Activated naive CD4-positive, alpha-beta T cell treated with anti-CD3 and anti-CD28 coated beads, Interleukin-2, amount 10 ng/mL, durations not matched to agents 7 days and 5 days (primary cell): ENCODE results near the gene CALU.

Source experiments
- CTCF ChIA-PET: fragments of 350-600 bp; sonication (Branson Sonifier 250); formaldehyde crosslinking; loops from one replicate; lab custom pipeline; 2021; ENCODE audit warnings: antibody characterized with exemption; lab: Charles Lee
- DNase-seq: peaks from one replicate; pipeline ENCODE4 v3.0.0-alpha.2; 2020
- H3K27ac Mint-ChIP-seq: one replicate; pipeline ENCODE4 v1.8.0; 2021; ENCODE audit warnings: mild to moderate bottlenecking, moderate library complexity, mixed read lengths
- H3K27me3 Mint-ChIP-seq: one replicate; pipeline ENCODE4 v1.8.0; 2021; ENCODE audit warnings: mild to moderate bottlenecking, mixed read lengths
- H3K36me3 Mint-ChIP-seq: one replicate; pipeline ENCODE4 v1.8.0; 2021; ENCODE audit warnings: mixed read lengths
- H3K4me1 Mint-ChIP-seq: one replicate; pipeline ENCODE4 v1.8.0; 2021; ENCODE audit warnings: mixed read lengths
- H3K4me3 Mint-ChIP-seq: one replicate; pipeline ENCODE4 v1.8.0; 2021; ENCODE audit warnings: mild to moderate bottlenecking, moderate library complexity, mixed read lengths
- H3K9me3 Mint-ChIP-seq: one replicate; pipeline ENCODE4 v1.8.0; 2021; ENCODE audit warnings: mixed read lengths

The CALU gene

DNA sequence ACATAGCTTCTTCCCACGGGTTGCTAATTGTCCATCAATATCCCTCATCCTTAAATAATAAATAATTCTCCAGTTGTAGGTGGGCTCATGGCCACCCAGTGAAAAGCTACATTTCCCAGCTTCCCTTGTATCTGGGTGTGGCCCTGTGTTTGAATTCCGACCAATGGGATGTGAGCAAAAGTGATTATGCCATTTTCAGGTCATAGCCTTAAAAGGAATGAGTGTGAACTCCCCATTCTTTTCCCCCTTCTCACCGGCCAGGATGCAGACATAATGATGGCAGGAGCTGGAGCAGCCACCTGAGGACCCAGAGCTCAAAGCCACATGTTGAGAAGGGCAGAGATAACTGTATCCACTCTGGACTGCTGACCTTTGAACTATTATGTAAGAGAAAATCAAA is 30.3 kb upstream of the CALU start:
- no peak overlapping the region for H3K4me3 Mint-ChIP-seq
- no peaks in the 10 kb centered on the region for H3K4me1 Mint-ChIP-seq
- H3K27ac Mint-ChIP-seq = no peak overlapping the region
- no peaks in the 10 kb centered on the region for H3K36me3 Mint-ChIP-seq
- H3K27me3 Mint-ChIP-seq = peaks cover 20% of the 10 kb centered on the region
- no peaks in the 10 kb centered on the region for H3K9me3 Mint-ChIP-seq
- CTCF ChIA-PET = interaction anchor here (1.6 kb wide), 1 partner anchor 24 kb away, joined by 4 read pairs; no protein-coding TSS in a partner anchor
- no peak for DNase-seq

- Mint-ChIP-seq H3K4me3 (no peak overlapping the region), H3K9me3 (no peaks in the 10 kb centered on the region), H3K36me3 (no peaks in the 10 kb centered on the region), H3K27me3 (peaks cover 30% of the 10 kb centered on the region), H3K4me1 (no peaks in the 10 kb centered on the region), H3K27ac (no peak overlapping the region)
- CTCF ChIA-PET = no interaction called here
- DNase-seq = no peak
These were observed 28.7 kb upstream of the CALU start for GRCh38 chr7:128710481-128710880.

DNA sequence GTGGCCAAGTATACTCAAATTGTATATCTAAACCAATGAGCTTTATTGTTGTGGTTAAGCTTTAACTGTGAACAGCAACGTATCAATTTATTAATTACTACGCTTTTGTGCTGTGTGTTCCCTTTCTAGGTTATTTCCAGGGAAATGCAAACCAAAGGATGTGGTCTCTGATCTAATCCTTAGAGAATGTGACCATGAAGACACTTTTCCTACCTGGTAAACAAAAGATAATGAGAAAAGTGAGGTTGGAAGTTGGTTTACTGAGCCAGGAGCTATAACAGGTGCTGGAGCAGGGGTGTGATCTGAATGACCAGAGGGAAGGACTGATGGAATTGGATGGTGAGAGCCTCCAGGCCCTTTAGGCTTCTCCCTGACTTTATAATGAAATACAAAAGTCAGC is 25.4 kb upstream of the CALU start:
- no peak for DNase-seq
- H3K4me3 Mint-ChIP-seq = no peak overlapping the region
- H3K27ac Mint-ChIP-seq = no peak overlapping the region

GRCh38 chr7:128714701-128715495 is 24.3 kb upstream of the CALU start:
- no peaks in the 10 kb centered on the region for H3K36me3 Mint-ChIP-seq
- H3K9me3 Mint-ChIP-seq = no peaks in the 10 kb centered on the region
- no peak overlapping the region for H3K27ac Mint-ChIP-seq
- CTCF ChIA-PET = no interaction called here
- H3K4me3 Mint-ChIP-seq = no peak overlapping the region
- DNase-seq = no peak
- H3K4me1 Mint-ChIP-seq = no peaks in the 10 kb centered on the region
- H3K27me3 Mint-ChIP-seq = peaks cover 39% of the 10 kb centered on the region

More for the DNA sequence above, 25.4 kb upstream of the CALU start:
- CTCF ChIA-PET = no interaction called here
- Mint-ChIP-seq H3K4me1 (no peaks in the 10 kb centered on the region), H3K36me3 (no peaks in the 10 kb centered on the region), H3K9me3 (no peaks in the 10 kb centered on the region), H3K27me3 (peaks cover 41% of the 10 kb centered on the region)

- Mint-ChIP-seq H3K27me3 (peaks cover 39% of the 10 kb centered on the region), H3K9me3 (no peaks in the 10 kb centered on the region), H3K4me1 (no peaks in the 10 kb centered on the region), H3K4me3 (no peak overlapping the region), H3K27ac (no peak overlapping the region), H3K36me3 (no peaks in the 10 kb centered on the region)
- DNase-seq = no peak
- CTCF ChIA-PET = interaction anchor here (1.0 kb wide), 1 partner anchor 294 kb away, joined by 3 read pairs; no protein-coding TSS in a partner anchor
These were observed 20.1 kb upstream of the CALU start for GRCh38 chr7:128718967-128719642.

DNA sequence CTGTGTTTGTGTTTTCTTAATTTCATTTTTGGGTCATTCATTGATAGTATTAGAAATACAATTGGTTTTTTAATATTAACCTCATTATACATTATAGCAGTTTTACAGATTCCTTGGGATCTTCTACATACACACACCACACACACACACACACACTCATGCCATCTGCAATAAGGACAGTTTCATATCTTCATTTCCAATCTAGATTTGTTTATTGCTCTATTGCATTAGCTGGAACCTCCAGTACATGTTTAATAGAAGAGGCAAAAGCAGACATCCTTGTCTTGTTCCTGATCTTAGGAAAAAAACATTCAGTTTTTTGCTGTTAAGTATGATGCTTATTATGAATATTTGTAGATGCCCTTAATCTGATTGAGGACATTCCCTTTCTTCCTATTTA is 17.8 kb upstream of the CALU start:
- Mint-ChIP-seq H3K9me3 (no peaks in the 10 kb centered on the region), H3K4me3 (no peak overlapping the region), H3K27ac (no peak overlapping the region), H3K4me1 (no peaks in the 10 kb centered on the region), H3K36me3 (no peaks in the 10 kb centered on the region), H3K27me3 (peaks cover 25% of the 10 kb centered on the region)
- no peak for DNase-seq
- CTCF ChIA-PET = no interaction called here

DNA sequence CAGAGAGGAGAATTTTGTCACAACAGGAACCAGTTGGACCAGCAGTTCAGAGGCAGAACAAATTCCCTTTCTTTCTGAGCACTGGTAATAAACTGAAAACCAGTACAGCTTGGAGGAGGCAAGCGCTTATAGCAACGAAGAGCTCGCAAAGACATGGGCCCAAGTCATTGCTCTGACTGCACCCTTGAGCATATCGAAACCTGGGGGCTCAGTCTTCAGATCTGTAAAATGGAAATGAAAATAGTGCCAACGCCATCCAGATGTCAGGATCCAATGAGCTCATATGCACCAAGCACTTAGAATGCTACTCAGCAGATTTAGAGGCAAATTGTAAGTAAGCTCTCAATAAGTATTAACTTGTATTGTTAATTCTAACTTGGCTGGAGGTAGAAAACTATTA is 14.4 kb upstream of the CALU start:
- no peak overlapping the region for H3K4me3 Mint-ChIP-seq
- H3K9me3 Mint-ChIP-seq = no peaks in the 10 kb centered on the region
- no peak for DNase-seq
- no peaks in the 10 kb centered on the region for H3K36me3 Mint-ChIP-seq
- H3K4me1 Mint-ChIP-seq = no peaks in the 10 kb centered on the region
- CTCF ChIA-PET = interaction anchor here (1.1 to 1.2 kb wide), 3 partner anchors 13 to 297 kb away, joined by 3 to 4 read pairs (median 3); no protein-coding TSS in a partner anchor
- no peak overlapping the region for H3K27ac Mint-ChIP-seq
- H3K27me3 Mint-ChIP-seq = peaks cover 23% of the 10 kb centered on the region

DNA sequence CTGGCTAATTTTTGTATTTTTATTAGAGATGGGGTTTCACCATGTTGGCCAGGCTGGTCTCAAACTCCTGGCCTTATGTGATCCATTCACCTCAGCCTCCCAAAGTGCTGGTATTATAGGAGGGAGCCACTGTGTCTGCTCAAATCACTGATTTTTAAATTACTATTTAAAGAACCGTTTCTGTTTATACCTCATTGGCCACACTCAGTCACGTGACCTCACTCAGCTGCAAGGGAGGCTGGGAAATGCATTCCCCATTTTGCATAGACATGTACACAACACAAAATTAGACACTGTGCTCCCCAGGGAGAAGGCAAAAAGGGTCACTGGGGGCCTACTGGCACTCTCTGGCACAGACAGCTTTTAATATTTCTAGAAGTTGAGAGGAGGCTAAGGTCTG is 13.6 kb upstream of the CALU start:
- H3K27ac Mint-ChIP-seq = no peak overlapping the region
- CTCF ChIA-PET = interaction anchor here (1.1 kb wide), 2 partner anchors 13 to 298 kb away, joined by 3 to 4 read pairs; no protein-coding TSS in a partner anchor
- H3K9me3 Mint-ChIP-seq = no peaks in the 10 kb centered on the region
- no peaks in the 10 kb centered on the region for H3K4me1 Mint-ChIP-seq
- DNase-seq = no peak
- H3K36me3 Mint-ChIP-seq = no peaks in the 10 kb centered on the region
- peaks cover 19% of the 10 kb centered on the region for H3K27me3 Mint-ChIP-seq
- no peak overlapping the region for H3K4me3 Mint-ChIP-seq

DNA sequence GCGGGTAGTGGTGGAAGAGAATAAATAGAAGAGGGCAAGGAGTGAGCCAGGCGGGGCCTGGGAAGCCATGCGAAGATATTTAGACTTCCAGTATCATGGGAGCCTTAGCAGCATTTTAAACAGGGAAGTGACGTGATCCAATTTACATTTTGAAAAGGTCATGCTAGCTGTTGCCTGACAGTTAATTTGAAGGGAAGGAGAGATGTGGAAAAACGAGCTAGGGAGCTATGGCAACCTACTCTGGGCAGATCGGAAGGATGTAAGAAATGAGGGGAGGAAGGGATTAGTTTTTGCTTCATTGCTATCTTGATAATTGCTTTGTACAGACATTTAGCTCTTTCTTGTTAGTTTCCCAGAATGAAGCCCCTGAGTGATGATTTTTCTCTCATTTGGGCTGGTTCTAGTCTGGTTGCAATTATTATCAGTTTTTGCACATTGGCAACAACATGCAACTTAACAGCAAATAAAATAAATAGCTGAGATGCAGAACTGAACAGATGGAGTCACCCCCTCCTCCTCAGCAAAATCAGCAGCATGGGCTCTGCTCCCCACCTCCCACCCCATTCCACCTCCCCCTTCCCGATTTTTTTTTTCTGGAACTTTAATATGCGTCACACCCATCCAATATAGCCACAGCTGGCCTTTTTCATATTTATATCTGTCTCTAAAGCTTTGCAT is 13.0 kb upstream of the CALU start:
- Mint-ChIP-seq H3K36me3 (no peaks in the 10 kb centered on the region), H3K4me3 (no peak overlapping the region), H3K27me3 (peaks cover 21% of the 10 kb centered on the region), H3K4me1 (no peaks in the 10 kb centered on the region), H3K27ac (no peak overlapping the region), H3K9me3 (no peaks in the 10 kb centered on the region)
- DNase-seq = no peak
- CTCF ChIA-PET = interaction anchor here (0.6 to 0.7 kb wide), 2 partner anchors 15 to 546 kb away, joined by 3 read pairs; no protein-coding TSS in a partner anchor

- no peaks in the 10 kb centered on the region for H3K4me1 Mint-ChIP-seq
- H3K27me3 Mint-ChIP-seq = peaks cover 23% of the 10 kb centered on the region
- no peak overlapping the region for H3K4me3 Mint-ChIP-seq
- CTCF ChIA-PET = interaction anchor here (0.6 to 0.7 kb wide), 2 partner anchors 15 to 545 kb away, joined by 3 read pairs; no protein-coding TSS in a partner anchor
- no peaks in the 10 kb centered on the region for H3K36me3 Mint-ChIP-seq
- H3K27ac Mint-ChIP-seq = no peak overlapping the region
- no peaks in the 10 kb centered on the region for H3K9me3 Mint-ChIP-seq
- no peak for DNase-seq
These were observed 12.5 kb upstream of the CALU start for GRCh38 chr7:128726737-128727072.

GRCh38 chr7:128727239-128727638 is 11.9 kb upstream of the CALU start:
- CTCF ChIA-PET = no interaction called here
- Mint-ChIP-seq H3K27me3 (peaks cover 23% of the 10 kb centered on the region), H3K4me1 (no peaks in the 10 kb centered on the region), H3K9me3 (no peaks in the 10 kb centered on the region), H3K36me3 (no peaks in the 10 kb centered on the region), H3K4me3 (no peak overlapping the region), H3K27ac (no peak overlapping the region)
- DNase-seq = no peak

GRCh38 chr7:128728598-128728997 is 10.6 kb upstream of the CALU start:
- Mint-ChIP-seq H3K27me3 (peaks cover 21% of the 10 kb centered on the region), H3K27ac (no peak overlapping the region), H3K4me3 (no peak overlapping the region), H3K9me3 (no peaks in the 10 kb centered on the region), H3K4me1 (no peaks in the 10 kb centered on the region), H3K36me3 (no peaks in the 10 kb centered on the region)
- DNase-seq = no peak
- CTCF ChIA-PET = no interaction called here

- Mint-ChIP-seq H3K4me3 (no peak overlapping the region), H3K36me3 (no peaks in the 10 kb centered on the region), H3K4me1 (no peaks in the 10 kb centered on the region), H3K27me3 (peaks cover 20% of the 10 kb centered on the region), H3K9me3 (no peaks in the 10 kb centered on the region), H3K27ac (no peak overlapping the region)
- CTCF ChIA-PET = no interaction called here
- DNase-seq = no peak
These were observed 9.7 kb upstream of the CALU start for GRCh38 chr7:128729494-128729893.

DNA sequence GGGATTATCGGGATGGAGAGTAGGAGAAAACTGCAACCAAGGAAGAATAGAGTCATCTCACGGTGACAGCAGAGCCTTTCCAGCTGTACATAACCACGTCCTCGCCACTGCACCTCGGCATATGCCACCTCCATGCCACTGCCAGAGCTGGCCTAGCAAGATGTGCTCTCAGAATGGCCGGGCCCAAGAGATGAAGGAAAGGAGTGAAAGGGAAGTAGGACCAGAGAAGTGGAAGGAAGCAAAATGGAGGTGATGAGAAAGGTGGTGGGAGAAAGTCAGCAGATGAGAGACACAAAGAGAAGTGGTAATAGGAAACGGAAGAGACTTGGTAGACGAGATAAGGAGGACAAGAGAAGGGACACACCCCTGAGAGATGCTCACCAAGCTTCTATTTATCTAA is 8.0 kb upstream of the CALU start:
- Mint-ChIP-seq H3K4me1 (no peaks in the 10 kb centered on the region), H3K9me3 (no peaks in the 10 kb centered on the region), H3K4me3 (no peak overlapping the region), H3K27ac (no peak overlapping the region), H3K36me3 (no peaks in the 10 kb centered on the region), H3K27me3 (peaks cover 12% of the 10 kb centered on the region)
- CTCF ChIA-PET = no interaction called here
- no peak for DNase-seq
